Endothelial cell of umbilical vein (primary cell): ENCODE results near the gene UGT2B7. TPM values are rescaled to one million over a fixed set of nuclear protein-coding genes. Genes with fewer than 3 reads are reported as not detected.

Experiments
- BruUV-seq: library from RNA; stranded (reverse); fragments of 400-500 nt; replicated peaks from 2 replicates; lab custom pipeline; 2021; lab: Mats Ljungman, UMichigan
- CTCF ChIA-PET: fragments of 300-600, 350-600 bp; sonication (Branson Sonifier 250); formaldehyde crosslinking; loops from one replicate; lab custom pipeline; 2021; ENCODE audit warnings: antibody characterized with exemption, inconsistent platforms; lab: Charles Lee
- POLR2A ChIA-PET: fragments of 300-600, 350-600 bp; sonication (Branson Sonifier 250); formaldehyde crosslinking; loops from one replicate; lab custom pipeline; 2021; ENCODE audit warnings: antibody characterized with exemption, inconsistent platforms; lab: Charles Lee
- DNase-seq: peaks from one replicate; pipeline ENCODE4 v3.0.0-alpha.2; 2011; ENCODE audit warnings: low read depth, low spot score
- FAIRE-seq: peaks from 2 replicates; lab custom pipeline; 2011; peaks lifted over from hg19 to GRCh38; lab: Jason Lieb, UNC
- H2AFZ ChIP-seq: 2 replicates; pipeline ENCODE4 v1.6.0; 2012; ENCODE audit warnings: low read depth, low read length, control low read depth, inconsistent platforms
- H3K27ac ChIP-seq: 2 replicates; pipeline ENCODE4 v1.5.1; 2011; ENCODE audit warnings: low read depth, mild to moderate bottlenecking, control low read depth, low read length, moderate library complexity; ENCODE audit not compliant: insufficient read depth
- H3K27me3 ChIP-seq, 2 experiments: 2 replicates each; pipeline versions ENCODE4 v1.6.0 to v1.6.1; 2011; ENCODE audit warnings: low read length in 2 of 2, mixed read lengths in 1 of 2; ENCODE audit not compliant: control insufficient read depth in 2 of 2, insufficient read depth in 2 of 2
- H3K36me3 ChIP-seq, 2 experiments: 2 replicates in 1 of 2; 3 replicates in 1 of 2; pipeline ENCODE4 v1.5.1; 2011; ENCODE audit warnings: low read length in 2 of 2, mild to moderate bottlenecking in 1 of 2, moderate library complexity in 1 of 2; ENCODE audit not compliant: control insufficient read depth in 2 of 2, insufficient read depth in 2 of 2; ENCODE audit errors: extremely low read depth in 1 of 2
- H3K4me1 ChIP-seq: 3 replicates; pipeline ENCODE4 v1.5.1; 2011; ENCODE audit warnings: mild to moderate bottlenecking, low read length; ENCODE audit not compliant: control insufficient read depth, insufficient read depth; ENCODE audit errors: extremely low read depth
- H3K4me2 ChIP-seq: 2 replicates; pipeline ENCODE4 v1.6.1; 2011; ENCODE audit warnings: low read length, control low read depth, mixed read lengths; ENCODE audit not compliant: insufficient read depth
- H3K4me3 ChIP-seq, 3 experiments: fragments of 200-600 bp in 1 of 3; sonication (generic), shearing (Covaris generic) in 1 of 3; replicated peaks in 1 of 3; 2 replicates each; pipeline ENCODE4 v1.5.1; 2011 to 2016; ENCODE audit warnings: control low read depth in 3 of 3, low read length in 3 of 3, mild to moderate bottlenecking in 2 of 3, inconsistent platforms in 1 of 3, low read depth in 1 of 3, moderate library complexity in 1 of 3; ENCODE audit not compliant: insufficient read depth in 1 of 3
- H3K79me2 ChIP-seq: 2 replicates; pipeline ENCODE4 v1.6.0; 2012; ENCODE audit warnings: low read length, inconsistent platforms; ENCODE audit not compliant: control insufficient read depth, insufficient read depth
- H3K9ac ChIP-seq: replicated peaks from 2 replicates; pipeline ENCODE3; 2011; ENCODE audit warnings: low read length, control low read depth; ENCODE audit not compliant: insufficient read depth; ENCODE audit errors: extremely low read depth
- H3K9me1 ChIP-seq: replicated peaks from 3 replicates; pipeline ENCODE4 v1.6.0; 2011; ENCODE audit warnings: mild to moderate bottlenecking, low read length; ENCODE audit not compliant: control insufficient read depth, insufficient read depth; ENCODE audit errors: extremely low read depth
- H3K9me3 ChIP-seq: replicated peaks from 2 replicates; pipeline ENCODE4 v1.5.1; 2012; ENCODE audit warnings: low read length, inconsistent platforms; ENCODE audit not compliant: control insufficient read depth, insufficient read depth
- H4K20me1 ChIP-seq: replicated peaks from 2 replicates; pipeline ENCODE3; 2011; ENCODE audit warnings: mild to moderate bottlenecking, low read length; ENCODE audit not compliant: control insufficient read depth, insufficient read depth; ENCODE audit errors: extremely low read depth
- EZH2 ChIP-seq: IDR thresholded peaks from 2 replicates; pipeline ENCODE4 v1.6.1; 2012; ENCODE audit warnings: borderline replicate concordance, low read depth, mild to moderate bottlenecking, moderate library complexity, low read length, inconsistent platforms; ENCODE audit not compliant: severe bottlenecking
- FOS ChIP-seq: IDR thresholded peaks from 2 replicates; pipeline ENCODE4 v1.6.1; 2011; ENCODE audit warnings: mild to moderate bottlenecking, low read length, moderate library complexity, borderline replicate concordance; ENCODE audit not compliant: insufficient read depth
- GATA2 ChIP-seq: IDR thresholded peaks from 2 replicates; pipeline ENCODE4 v1.7.0; 2011; ENCODE audit warnings: low read depth, mild to moderate bottlenecking, moderate library complexity, mixed read lengths, low read length; ENCODE audit not compliant: insufficient read length, insufficient read depth
- JUN ChIP-seq: IDR thresholded peaks from 2 replicates; pipeline ENCODE4 v1.6.1; 2011; ENCODE audit warnings: borderline replicate concordance, low read depth; ENCODE audit not compliant: insufficient read length, insufficient read depth
- MAX ChIP-seq: IDR thresholded peaks from 2 replicates; pipeline ENCODE4 v1.6.1; 2011; ENCODE audit not compliant: insufficient read depth, insufficient read length
- MYC ChIP-seq: IDR thresholded peaks from one replicate; pipeline ENCODE4 v1.6.1; 2011; ENCODE audit warnings: mild to moderate bottlenecking, low read depth, low read length
- POLR2A ChIP-seq: IDR thresholded peaks from 2 replicates; pipeline ENCODE4 v1.6.1; 2012; ENCODE audit warnings: low read depth, mild to moderate bottlenecking, control low read depth, low read length
- POLR2AphosphoS5 ChIP-seq: IDR thresholded peaks from 2 replicates; pipeline ENCODE4 v1.6.1; 2012; ENCODE audit warnings: low read depth, mild to moderate bottlenecking, control low read depth, low read length, moderate library complexity; ENCODE audit not compliant: insufficient read depth
- dilution Hi-C: fragments of 300-500 bp; cut with MboI; formaldehyde crosslinking; loops from one replicate; pipeline ENCODE4 v1.15.0; 2019; ENCODE audit warnings: low sequenced_read_pairs; ENCODE audit not compliant: extremely low pct_ligation_motif_present
- intact Hi-C: fragments of 100-400 bp; cut with micrococcal nuclease; formaldehyde crosslinking; loops from one replicate; pipeline ENCODE4 v1.10.0; 2022
- polyA plus RNA-seq, 4 experiments: library from polyadenylated mRNA; depleted of rRNA in 3 of 4; stranded (reverse) in 3 of 4; unstranded in 1 of 4; fragments of >200 nt; gene quantifications; 2 replicates each; pipeline versions ENCODE4 v1.2.1 to v1.2.3, GENCODE V29; 2011 to 2012; ENCODE audit warnings: missing spikeins in 1 of 4
- total RNA-seq: library from RNA; stranded (reverse); gene quantifications from 2 replicates; pipeline ENCODE4 v1.2.3, GENCODE V29; 2021
- TF ChIP-seq, protein P1 (sequence below), 2 donors: IDR thresholded peaks; 1 replicate in 1 of 2; 2 replicates in 1 of 2; pipeline ENCODE4 v1.5.1; 2011; ENCODE audit warnings: low read length in 2 of 2, mild to moderate bottlenecking in 2 of 2, moderate library complexity in 2 of 2, control low read depth in 1 of 2, inconsistent platforms in 1 of 2, low read depth in 1 of 2; ENCODE audit not compliant: insufficient read depth in 1 of 2; ENCODE audit errors: extremely low read depth in 1 of 2

Gene UGT2B7
- total and polyA plus RNA-seq, 2 donors (not counting 3 experiments of a cell fraction or from before 2014, with no cell fraction given): not detected

GRCh38 chr4:69116645-69117321, 20.5 kb downstream of the UGT2B7 start:
- Histone ChIP-seq H3K36me3 (no peaks in the 10 kb centered on the region), H3K79me2 (no peaks in the 10 kb centered on the region), H4K20me1 (no peaks in the 10 kb centered on the region), H3K9me1 (no peaks in the 10 kb centered on the region), H3K27ac (no peak overlapping the region), H3K27me3 (no peaks in the 10 kb centered on the region), H2AFZ (no peak overlapping the region), H3K4me1 (no peaks in the 10 kb centered on the region), H3K4me3 (no peak overlapping the region), H3K9ac (no peak overlapping the region), H3K4me2 (no peak overlapping the region), H3K9me3 (no peaks in the 10 kb centered on the region)
- FAIRE-seq: no peak
- BruUV-seq: no TSS peak
- ChIA-PET CTCF (no interaction called here), POLR2A (no interaction called here)
- no peak for TF ChIP-seq MAX
- TF ChIP-seq FOS: no peak
- TF ChIP-seq POLR2A: no peak
- TF ChIP-seq JUN: no peak
- TF ChIP-seq GATA2: no peak
- TF ChIP-seq EZH2: no peak
- DNase-seq: peak; percentile 44
- intact Hi-C loops: no loop called here
- dilution Hi-C loops: no loop called here

GRCh38 chr4:69120870-69121269, 24.6 kb downstream of the UGT2B7 start:
- TF ChIP-seq EZH2: no peak
- TF ChIP-seq POLR2AphosphoS5: no peak
- no peak for TF ChIP-seq POLR2A
- TF ChIP-seq, protein P1, sequence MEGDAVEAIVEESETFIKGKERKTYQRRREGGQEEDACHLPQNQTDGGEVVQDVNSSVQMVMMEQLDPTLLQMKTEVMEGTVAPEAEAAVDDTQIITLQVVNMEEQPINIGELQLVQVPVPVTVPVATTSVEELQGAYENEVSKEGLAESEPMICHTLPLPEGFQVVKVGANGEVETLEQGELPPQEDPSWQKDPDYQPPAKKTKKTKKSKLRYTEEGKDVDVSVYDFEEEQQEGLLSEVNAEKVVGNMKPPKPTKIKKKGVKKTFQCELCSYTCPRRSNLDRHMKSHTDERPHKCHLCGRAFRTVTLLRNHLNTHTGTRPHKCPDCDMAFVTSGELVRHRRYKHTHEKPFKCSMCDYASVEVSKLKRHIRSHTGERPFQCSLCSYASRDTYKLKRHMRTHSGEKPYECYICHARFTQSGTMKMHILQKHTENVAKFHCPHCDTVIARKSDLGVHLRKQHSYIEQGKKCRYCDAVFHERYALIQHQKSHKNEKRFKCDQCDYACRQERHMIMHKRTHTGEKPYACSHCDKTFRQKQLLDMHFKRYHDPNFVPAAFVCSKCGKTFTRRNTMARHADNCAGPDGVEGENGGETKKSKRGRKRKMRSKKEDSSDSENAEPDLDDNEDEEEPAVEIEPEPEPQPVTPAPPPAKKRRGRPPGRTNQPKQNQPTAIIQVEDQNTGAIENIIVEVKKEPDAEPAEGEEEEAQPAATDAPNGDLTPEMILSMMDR (IDR thresholded peaks at IDR 0.05; ENCODE audit: extremely low read depth in 1 of 2, insufficient read depth in 1 of 2, low read depth in 1 of 2, low read length in 2 of 2): no peak
- TF ChIP-seq MAX: no peak
- no peak for TF ChIP-seq FOS
- TF ChIP-seq JUN: no peak
- no peak for TF ChIP-seq GATA2
- TF ChIP-seq MYC: no peak
- DNase-seq (peak; percentile 30), FAIRE-seq (no peak)
- H3K9me1 ChIP-seq: no peaks in the 10 kb centered on the region
- H3K27ac ChIP-seq: no peak overlapping the region
- no peaks in the 10 kb centered on the region for H3K4me1 ChIP-seq
- POLR2A ChIA-PET: no interaction called here
- CTCF ChIA-PET: interaction anchor here (1.6 kb wide), 1 partner anchor 60 kb away, joined by 5 read pairs; no protein-coding TSS in a partner anchor
- H4K20me1 ChIP-seq: no peaks in the 10 kb centered on the region
- dilution Hi-C loops: no loop called here
- BruUV-seq: no TSS peak
- H3K4me2 ChIP-seq: no peak overlapping the region
- no peak overlapping the region for H3K4me3 ChIP-seq
- H3K9me3 ChIP-seq: no peaks in the 10 kb centered on the region
- H3K36me3 ChIP-seq: no peaks in the 10 kb centered on the region
- no peak overlapping the region for H2AFZ ChIP-seq
- intact Hi-C loops: no loop called here
- H3K79me2 ChIP-seq: no peaks in the 10 kb centered on the region
- H3K27me3 ChIP-seq: no peaks in the 10 kb centered on the region
- H3K9ac ChIP-seq: no peak overlapping the region
